DLD1 (cell line): ENCODE measurements around the gene PSRC1.
"Not testable (repeated sequence)": the region's sequence is repeated elsewhere in the genome, so short reads cannot be mapped to it uniquely, and the experiment has no call there.

Experiments
- in situ Hi-C: cut with HindIII; loops from 2 replicates; pipeline ENCODE4 v1.10.0; 2017; ENCODE audit warnings: low sequenced_read_pairs

Gene PSRC1

GRCh38 chr1:109282952-109283747 is at the start of gene PSRC1:
Gene PSRC1 (minus strand): TSS chr1:109283145.
- in situ Hi-C loops, result no loop called here

GRCh38 chr1:109331113-109331512 is 48.2 kb upstream of the PSRC1 start:
- in situ Hi-C loops, result no loop called here

- in situ Hi-C loops, result no loop called here
Measured at GRCh38 chr1:109327285-109327684, 44.3 kb upstream of the PSRC1 start.

- in situ Hi-C loops, result no loop called here
Measured at GRCh38 chr1:109322974-109323373, 40.0 kb upstream of the PSRC1 start.

GRCh38 chr1:109319114-109319513 is 36.2 kb upstream of the PSRC1 start:
- in situ Hi-C loops, result no loop called here

- in situ Hi-C loops, result no loop called here
Measured at GRCh38 chr1:109316506-109316905, 33.6 kb upstream of the PSRC1 start.

- in situ Hi-C loops, result no loop called here
Measured at GRCh38 chr1:109315288-109315687, 32.3 kb upstream of the PSRC1 start.

GRCh38 chr1:109314795-109315194 is 31.9 kb upstream of the PSRC1 start:
- in situ Hi-C loops, result no loop called here

- in situ Hi-C loops, result no loop called here
Measured at GRCh38 chr1:109312978-109313775, 30.2 kb upstream of the PSRC1 start.

- in situ Hi-C loops, result no loop called here
Measured at GRCh38 chr1:109312246-109312645, 29.3 kb upstream of the PSRC1 start.

GRCh38 chr1:109309347-109309746 is 26.4 kb upstream of the PSRC1 start:
- in situ Hi-C loops, result no loop called here

- in situ Hi-C loops, result no loop called here
Measured at GRCh38 chr1:109307274-109308021, 24.5 kb upstream of the PSRC1 start.

GRCh38 chr1:109306832-109307273 is 23.9 kb upstream of the PSRC1 start, which contains the start of gene MYBPHL:
Gene MYBPHL (minus strand): TSS chr1:109307011. CDS start chr1:109306991, 20 bp downstream.
- in situ Hi-C loops, result no loop called here

- in situ Hi-C loops, result not testable (repeated sequence)
Measured at GRCh38 chr1:109305991-109306390, 23.0 kb upstream of the PSRC1 start.

GRCh38 chr1:109304226-109304920 is 21.4 kb upstream of the PSRC1 start:
- in situ Hi-C loops, result no loop called here

GRCh38 chr1:109301874-109302273 is 18.9 kb upstream of the PSRC1 start:
- in situ Hi-C loops, result no loop called here

GRCh38 chr1:109300650-109301151 is 17.8 kb upstream of the PSRC1 start:
- in situ Hi-C loops, result no loop called here

GRCh38 chr1:109299558-109300343 is 16.8 kb upstream of the PSRC1 start:
- in situ Hi-C loops, result no loop called here

GRCh38 chr1:109298666-109299557 is 16.0 kb upstream of the PSRC1 start:
- in situ Hi-C loops, result no loop called here
